ENCODE results near the gene KLC1.

The KLC1 gene

GRCh38 chr14:103707329-103708263 lies 78.6 kb downstream of the KLC1 start:
- no peak for DNase-seq

GRCh38 chr14:103708750-103709187 lies 79.8 kb downstream of the KLC1 start:
- DNase-seq: no peak

- no peak for DNase-seq
Observed at GRCh38 chr14:103709814-103710213, 80.8 kb downstream of the KLC1 start.

- DNase-seq: no peak
Observed at GRCh38 chr14:103710771-103711377, 81.9 kb downstream of the KLC1 start.

- no peak for DNase-seq
Observed at GRCh38 chr14:103711516-103712431, 82.8 kb downstream of the KLC1 start.

GRCh38 chr14:103712633-103713247 lies 83.7 kb downstream of the KLC1 start:
- DNase-seq: no peak

GRCh38 chr14:103713304-103714062 lies 84.5 kb downstream of the KLC1 start:
- no peak for DNase-seq

- DNase-seq: no peak
Observed at GRCh38 chr14:103714063-103714724, 85.2 kb downstream of the KLC1 start.

GRCh38 chr14:103715052-103716000 lies 86.3 kb downstream of the KLC1 start, which contains the start of the genes XRCC3 and ZFYVE21:
XRCC3 (minus strand) TSS chr14:103715451; CDS start chr14:103711087, 4,364 bp downstream.
ZFYVE21 (plus strand) TSS chr14:103715810; CDS start chr14:103715842, 32 bp downstream.
- peak; percentile 100 for DNase-seq

GRCh38 chr14:103716091-103716801 lies 87.2 kb downstream of the KLC1 start:
- DNase-seq: no peak

- no peak for DNase-seq
Observed at GRCh38 chr14:103716899-103717411, 87.9 kb downstream of the KLC1 start.

- no peak for DNase-seq
Observed at GRCh38 chr14:103718572-103718971, 89.6 kb downstream of the KLC1 start.

GRCh38 chr14:103719751-103720150 lies 90.7 kb downstream of the KLC1 start:
- no peak for DNase-seq

GRCh38 chr14:103721334-103722120 lies 92.5 kb downstream of the KLC1 start:
- no peak for DNase-seq

GRCh38 chr14:103723748-103724081 lies 94.7 kb downstream of the KLC1 start:
- DNase-seq: no peak

GRCh38 chr14:103724116-103724515 lies 95.1 kb downstream of the KLC1 start:
- DNase-seq: no peak

- DNase-seq: no peak
Observed at GRCh38 chr14:103725001-103725682, 96.1 kb downstream of the KLC1 start.

All from activated CD4-positive, alpha-beta T cell treated with anti-CD3 and anti-CD28 coated beads, Interleukin-2, amount 50 U/mL, for 1 hour (primary cell).